ENCODE results near the gene HMGA1.

The HMGA1 gene, protein sequence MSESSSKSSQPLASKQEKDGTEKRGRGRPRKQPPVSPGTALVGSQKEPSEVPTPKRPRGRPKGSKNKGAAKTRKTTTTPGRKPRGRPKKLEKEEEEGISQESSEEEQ

DNA sequence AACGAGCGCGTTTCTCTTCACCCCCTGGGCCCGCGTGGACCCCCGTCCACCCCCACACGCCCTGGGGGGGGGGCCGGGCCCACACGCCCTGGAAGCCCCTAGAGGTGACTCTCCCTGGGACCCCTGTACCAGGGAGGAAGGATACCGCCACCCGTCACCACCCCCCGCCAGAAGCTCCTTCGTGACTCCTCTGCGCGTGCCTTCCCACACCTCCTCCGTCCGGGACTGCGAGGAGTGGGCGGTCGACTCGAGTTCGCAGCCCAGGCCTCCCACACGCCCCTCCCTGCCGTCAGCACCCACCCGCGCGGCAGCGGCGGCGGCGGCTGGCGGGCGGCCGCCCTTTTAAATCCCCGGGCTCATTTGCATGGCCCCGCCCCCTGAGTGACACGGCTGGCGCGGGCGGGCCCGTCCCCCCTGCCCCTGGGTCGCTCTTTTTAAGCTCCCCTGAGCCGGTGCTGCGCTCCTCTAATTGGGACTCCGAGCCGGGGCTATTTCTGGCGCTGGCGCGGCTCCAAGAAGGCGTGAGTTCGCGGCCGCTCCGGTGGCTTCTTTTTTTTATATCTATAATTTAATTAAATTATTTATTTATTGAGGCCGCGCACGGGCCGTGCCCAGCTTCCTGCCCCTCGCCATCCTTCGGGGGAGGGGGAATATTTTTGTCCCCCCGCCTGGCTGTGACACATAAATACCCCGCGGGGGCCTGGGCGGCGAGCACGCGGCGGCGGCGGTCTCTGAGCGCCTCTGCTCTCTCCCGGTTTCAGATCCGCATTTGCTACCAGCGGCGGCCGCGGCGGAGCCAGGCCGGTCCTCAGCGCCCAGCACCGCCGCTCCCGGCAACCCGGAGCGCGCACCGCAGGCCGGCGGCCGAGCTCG lies at the start of gene HMGA1:
TSS of gene HMGA1 (plus strand) at position 431 of the 873 bp plus-strand sequence. CDS start 3,908 bp downstream, outside the sequence.
- peak; percentile 84 to 88 for DNase-seq (ENCODE audit: low read depth in 2 of 2)

DNA sequence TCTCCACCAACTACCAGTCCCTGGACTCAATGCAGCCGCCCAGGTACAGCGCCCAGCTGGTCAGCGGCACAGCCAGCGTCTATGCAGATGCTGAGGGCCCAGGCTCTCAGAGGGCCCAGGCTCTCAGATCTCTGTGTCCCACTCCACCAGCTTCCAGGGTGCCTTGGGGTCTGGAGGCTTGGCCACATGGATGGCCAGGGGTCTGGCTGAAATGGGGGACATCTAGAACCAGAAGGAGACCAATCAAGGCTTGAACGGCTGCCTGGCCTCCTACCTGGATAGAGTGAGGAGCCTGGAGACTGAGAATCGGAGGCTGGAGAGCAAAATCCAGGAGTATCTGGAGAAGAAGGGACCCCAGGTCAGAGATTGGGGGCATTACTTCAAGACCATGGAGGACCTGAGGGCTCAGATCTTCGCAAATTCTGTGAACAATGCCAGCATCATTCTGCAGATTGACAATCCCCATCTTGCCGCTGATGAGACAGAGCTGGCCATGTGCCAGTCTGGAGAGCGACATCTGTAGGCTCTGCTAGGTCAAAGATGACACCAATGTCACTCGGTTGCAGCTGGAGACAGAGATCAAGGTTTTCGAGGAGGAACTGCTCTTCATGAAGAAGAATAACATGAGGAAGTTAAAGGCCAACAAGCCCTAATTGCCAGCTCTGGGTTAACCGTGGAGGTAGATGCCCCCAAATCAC lies 46.7 kb upstream of the HMGA1 start:
- DNase-seq (ENCODE audit: low read depth in 2 of 2), result no peak

DNA sequence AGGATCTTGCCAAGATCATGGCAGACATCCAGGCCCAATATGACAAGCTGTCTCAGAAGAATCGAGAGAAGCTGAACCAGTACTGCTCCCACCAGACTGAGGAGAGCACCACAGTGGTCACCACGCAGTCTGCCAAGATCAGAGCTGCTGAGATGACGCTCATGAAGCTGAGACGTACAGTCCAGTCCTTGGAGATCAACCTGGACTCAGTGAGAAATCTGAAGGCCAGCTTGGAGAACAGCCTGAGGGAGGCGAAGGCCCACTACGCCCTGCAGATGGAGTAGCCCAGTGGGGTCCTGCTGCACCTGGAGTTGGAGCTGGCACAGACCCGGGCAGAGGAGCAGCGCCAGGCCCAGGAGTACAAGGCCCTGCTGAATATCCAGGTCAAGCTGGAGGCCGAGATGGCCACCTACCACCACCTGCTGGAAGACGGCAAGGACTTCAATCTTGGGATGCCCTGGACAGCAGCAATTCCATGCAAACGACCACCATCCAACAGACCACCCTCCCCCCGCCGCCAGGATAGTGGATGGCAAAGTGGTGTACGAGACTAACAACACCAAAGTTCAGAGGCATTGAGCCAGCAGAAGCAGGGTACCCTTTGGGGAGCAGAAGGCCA lies 46.1 kb upstream of the HMGA1 start:
- DNase-seq (ENCODE audit: low read depth in 2 of 2), result no peak

DNA sequence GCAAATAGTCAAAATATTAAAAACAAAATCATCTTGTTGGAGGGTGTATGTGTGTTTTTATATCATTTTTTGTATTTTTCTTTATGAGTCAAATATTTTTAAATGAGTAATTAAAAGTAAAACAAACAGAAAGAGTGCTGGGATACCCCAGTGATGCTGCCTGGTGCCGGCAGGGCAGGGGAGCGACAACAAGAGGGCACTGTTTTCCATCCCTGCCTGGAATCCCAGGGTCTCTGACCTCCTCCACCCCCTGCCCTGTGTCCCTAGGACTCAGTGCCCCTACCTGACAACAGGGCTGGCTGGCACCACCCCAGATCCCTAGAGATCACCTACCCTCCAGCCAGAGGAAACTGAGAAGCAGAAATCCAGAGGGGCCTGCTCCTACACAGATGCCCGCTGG lies 41.9 kb upstream of the HMGA1 start:
- DNase-seq (ENCODE audit: low read depth in 2 of 2), result no peak

DNA sequence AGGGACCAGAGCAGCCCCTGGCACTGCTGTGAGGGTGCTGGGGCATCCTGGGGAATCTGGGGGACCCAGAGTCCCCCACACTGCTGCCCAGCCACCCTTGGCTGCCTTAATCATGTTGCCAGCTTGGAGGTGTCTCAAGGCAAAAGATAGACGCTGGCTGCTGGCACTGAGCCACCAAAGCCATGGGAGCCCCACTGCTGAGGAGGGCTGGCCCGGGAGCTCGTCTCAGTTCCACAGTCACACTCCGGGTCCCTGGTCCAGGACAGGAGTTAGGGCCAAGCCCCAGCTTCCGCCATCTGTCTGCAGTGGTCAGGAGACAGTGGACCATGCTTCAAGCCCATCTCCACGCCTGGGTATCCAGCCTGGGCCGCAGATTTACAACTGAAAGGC lies 41.0 kb upstream of the HMGA1 start:
- no peak for DNase-seq (ENCODE audit: low read depth in 2 of 2)

DNA sequence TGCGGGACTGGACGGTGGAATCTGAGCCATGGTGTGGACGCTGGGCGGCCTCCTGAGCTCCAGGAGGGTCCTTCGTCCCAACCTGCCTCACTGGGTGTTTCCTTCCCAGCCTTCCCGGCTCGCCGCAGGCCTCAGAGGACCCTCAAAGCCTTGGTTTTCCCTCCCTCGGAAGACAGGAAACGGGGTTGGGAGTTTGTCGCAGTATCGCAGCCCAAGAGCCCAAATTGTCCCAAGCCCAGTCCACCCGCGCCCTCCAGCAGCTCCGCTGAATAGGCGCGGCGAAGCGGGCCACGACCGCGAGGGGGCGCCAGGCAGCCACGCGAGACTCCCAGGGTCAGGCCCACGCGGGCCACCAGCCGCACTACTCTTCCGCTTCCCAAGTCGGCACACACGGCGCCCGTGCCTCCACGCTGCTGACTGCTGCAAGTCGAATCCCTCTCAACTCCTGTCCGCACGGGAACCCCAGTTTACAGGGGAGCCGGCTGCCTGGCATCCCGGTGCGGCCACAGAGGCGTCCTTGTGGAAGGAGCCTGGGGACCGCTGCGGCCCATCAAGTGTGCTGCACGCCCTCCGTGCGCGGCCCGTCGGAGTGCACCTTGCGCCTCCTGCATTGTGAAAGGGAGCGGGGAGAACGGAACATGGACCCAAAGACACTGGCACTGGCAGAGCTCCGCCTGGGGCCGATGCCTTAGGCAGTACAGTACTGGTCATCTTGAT lies 40.4 kb upstream of the HMGA1 start:
- DNase-seq (ENCODE audit: low read depth in 2 of 2), result peak; percentile 79 to 83

DNA sequence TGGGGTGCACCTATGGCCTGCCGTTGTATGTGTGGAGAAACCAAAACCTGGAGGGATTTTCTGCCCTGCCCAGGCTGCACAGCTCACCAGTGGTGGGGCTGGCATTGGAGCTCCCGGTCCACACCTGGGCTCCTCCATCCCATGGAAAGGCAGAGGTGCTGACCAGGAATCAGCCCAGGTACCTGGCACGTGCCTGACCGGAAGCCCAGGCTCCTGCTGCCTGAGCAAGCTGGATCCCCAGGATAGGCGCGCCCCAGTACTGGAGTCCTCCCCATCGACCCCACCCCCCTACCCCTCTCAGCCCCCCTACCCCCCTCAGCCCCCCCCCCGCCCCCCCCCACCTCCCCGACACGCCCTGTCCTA lies 39.9 kb upstream of the HMGA1 start:
- DNase-seq (ENCODE audit: low read depth in 2 of 2), result no peak

DNA sequence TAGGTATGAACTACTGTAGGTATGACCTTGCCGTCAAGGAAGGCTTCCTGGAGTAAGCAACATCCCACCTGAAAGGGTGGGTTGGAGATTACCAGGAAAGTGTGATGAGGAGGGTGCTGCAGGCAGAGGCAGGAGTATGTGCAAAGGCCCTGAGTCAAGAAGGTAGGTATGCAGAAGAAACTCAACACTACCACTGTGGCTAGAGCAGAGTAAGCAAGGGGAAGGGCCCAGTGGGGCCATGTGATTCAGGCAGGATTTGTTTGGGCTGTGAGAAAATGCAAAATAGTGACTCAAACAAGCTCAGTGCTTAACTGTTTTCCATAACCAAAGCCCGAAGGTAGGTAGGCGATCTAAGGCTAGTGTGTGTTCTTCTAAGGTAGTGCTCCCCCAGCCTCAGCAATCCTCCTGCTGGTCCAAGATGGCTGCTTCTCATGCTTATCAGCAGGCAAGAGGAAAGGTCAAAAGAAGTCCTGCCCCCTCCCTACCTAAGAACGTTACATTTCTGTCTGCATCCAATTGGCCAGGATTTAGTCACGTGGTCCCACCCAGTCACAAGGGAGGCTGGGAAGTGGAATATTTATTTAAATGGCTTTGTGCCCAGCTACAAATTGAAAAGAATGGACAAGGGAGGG lies 36.2 kb upstream of the HMGA1 start:
- no peak for DNase-seq (ENCODE audit: low read depth in 2 of 2)

DNA sequence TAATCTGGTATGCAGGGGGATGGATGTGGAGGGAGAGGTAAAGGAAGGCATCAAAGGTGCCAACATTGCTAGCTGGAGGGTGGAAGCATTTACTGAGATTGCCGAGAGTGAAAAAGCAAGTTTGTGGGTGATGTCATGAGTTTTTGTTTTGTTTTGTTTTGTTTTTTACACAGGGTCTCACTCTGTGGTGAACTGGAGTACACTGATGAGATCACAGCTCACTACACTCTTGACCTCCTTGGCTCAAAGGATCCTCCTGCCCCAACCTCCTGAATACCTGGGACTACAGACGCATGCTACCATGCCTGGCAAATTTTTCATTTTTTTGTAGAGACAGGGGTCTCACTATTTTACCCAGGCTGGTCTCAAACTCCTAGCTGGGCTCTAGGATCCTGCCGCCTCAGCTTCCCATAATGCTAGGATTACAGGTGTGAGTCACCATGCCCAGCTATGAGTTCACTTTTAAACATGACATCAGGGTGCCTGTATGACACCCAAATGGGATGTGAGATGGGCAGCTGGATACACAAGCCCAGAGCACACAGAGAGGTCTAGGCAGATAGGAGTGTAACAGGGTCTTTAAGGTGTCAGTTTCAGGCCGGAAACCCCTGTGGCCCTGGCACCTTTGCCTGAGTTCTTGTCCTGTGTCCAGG lies 35.1 kb upstream of the HMGA1 start:
- DNase-seq (ENCODE audit: low read depth in 2 of 2), result no peak

DNA sequence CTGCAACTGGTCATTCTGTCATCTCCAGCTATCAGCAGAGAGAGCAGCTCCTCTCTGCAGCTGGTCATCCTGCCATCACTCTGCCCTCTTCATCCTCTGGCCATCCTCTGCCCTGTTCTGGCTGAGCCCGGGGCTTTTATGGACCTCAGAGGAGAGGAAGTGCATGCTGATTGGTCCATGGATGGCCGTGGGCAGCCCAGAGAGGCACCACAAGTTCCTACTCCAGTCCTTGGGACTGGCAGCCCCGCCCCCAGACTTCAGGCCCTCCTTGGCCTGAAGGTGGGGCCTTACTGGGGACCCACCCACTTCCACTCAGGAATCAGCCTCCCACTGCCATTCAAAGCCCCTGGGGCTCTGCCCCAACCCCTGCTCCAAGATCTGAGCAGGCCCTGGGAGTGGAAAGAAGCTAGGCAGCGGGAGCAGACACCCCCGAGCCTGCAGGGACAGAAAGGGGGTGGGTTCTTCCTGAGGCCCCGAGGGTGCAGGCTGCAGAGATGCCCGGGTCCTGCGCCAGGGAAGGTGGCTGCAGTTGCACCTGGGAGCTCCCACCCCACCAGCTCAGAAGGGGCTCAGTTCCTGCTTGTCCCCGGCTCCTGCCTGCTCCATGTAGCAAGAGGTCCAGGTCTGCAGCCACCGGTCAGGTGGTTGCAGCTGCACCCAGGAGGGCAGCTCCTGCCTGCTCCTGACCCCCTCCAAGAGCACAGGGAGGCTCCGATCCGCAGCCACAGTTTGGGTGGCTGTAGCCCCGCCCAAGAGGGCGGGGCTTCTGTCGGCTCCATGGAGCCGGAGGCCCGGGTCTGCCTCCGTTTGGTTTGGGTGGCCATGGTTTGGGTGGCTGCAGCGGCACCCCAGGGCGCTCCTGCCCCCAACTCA lies 34.1 kb upstream of the HMGA1 start:
- DNase-seq (ENCODE audit: low read depth in 2 of 2), result no peak

DNA sequence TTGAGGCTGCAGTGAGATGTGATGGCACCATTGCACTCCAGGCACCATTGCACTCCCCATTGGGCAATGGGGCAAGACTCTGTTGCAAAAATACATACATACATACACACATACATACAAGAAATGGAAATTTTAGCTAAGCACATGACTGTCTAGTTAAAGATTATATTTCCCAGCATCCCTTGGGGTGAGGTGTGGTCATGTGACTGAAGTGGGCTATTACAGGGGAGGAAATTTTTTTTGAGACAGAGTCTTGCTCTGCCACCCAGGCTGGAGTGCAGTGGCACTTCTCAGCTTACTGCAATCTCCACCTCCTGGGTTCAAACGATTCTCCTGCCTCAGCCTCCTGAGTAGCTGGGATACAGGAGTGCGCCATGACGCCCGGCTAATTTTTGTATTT lies 32.0 kb upstream of the HMGA1 start:
- no peak for DNase-seq (ENCODE audit: low read depth in 2 of 2)

DNA sequence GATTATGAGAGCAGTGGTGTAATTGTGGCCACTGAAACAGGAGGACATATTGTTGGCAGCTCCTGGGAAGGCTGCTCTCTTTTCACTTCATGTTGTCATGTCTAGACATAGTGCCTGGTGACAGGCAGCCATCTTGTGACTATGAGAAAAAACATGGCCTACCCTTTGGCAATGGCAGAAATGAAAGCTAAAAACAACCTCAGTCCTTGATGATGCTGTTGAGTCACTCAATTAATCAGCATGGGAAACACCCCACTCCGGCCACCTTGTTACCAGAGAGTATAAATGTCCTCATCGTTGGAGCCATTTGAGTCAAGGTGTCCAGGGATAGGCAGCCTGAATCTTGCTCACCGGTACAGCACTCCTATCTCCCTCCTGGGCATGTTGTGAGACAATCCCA lies 31.2 kb upstream of the HMGA1 start:
- no peak for DNase-seq (ENCODE audit: low read depth in 2 of 2)

DNA sequence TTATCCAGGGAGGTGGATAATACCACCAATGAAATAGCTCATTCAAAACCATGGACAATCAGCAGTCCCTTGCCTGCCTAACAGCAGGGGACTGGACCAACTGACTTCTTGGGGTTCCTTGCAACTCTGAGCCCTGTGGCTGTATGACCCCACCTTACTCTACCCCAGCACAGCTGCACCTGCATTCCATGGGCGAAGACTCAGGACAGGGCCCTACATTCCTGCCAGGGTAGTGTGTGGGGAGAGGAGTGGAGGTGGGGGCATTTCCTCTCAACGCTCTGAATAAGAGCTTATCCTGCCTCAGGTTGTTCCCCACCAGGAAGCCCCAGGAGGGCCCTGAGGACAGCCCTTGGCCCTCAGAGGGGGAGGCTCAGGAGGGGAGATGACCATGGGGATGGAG lies 30.8 kb upstream of the HMGA1 start:
- DNase-seq (ENCODE audit: low read depth in 2 of 2), result no peak

DNA sequence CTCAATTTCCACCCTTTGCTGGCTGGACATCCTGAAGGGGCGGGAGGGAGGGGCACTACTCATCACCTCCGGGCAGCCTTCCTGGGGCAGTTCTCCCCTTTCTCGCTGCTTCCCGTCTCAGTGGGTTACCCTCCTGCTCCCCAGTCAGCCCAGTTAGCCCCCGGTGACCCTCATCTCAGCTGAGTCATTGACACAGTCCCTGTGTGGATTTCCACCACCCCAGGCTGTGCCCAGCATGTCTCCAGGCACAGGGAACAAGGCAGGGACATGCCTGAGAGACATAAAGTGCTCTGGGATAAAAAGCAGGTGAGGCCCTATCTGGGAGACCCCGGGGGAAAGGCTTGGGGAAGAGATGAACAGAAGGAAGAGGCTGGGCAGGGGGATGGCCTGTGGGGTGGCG lies 29.9 kb upstream of the HMGA1 start:
- no peak for DNase-seq (ENCODE audit: low read depth in 2 of 2)

DNA sequence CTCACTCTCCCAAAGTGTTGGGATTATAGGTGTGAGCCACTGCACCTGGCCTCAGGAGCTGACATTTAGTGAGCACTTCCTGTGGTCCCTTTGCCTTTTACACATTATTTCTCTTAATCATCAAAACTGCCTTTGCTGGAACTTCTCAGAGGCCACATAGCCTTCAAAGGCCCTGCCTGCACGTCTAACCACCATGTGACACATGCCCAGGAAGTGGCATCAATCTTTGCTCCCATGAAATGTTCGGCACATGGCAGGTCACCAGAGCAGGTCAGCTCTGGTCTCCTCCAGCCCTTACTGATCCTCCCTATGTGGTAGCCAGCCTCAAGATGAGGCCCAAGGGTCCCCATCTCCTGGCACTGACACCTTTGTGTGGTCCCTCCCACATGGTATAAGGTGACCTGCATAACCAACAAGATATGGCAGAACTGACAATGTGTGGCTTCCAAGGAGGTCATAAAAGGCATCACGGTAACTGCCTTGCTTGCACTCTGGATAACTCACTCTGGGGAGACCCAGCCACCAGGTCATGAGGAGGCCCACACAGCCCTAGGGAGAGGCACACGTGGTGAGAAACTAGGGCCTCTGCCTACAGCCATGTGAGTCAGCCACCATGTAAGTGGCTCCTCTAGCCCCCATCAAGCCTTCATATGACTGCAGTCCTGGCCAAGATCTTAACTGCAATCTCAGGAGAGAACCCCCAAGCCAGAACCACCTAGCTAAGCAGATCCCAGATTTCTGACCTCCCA lies 28.8 kb upstream of the HMGA1 start:
- no peak for DNase-seq (ENCODE audit: low read depth in 2 of 2)

DNA sequence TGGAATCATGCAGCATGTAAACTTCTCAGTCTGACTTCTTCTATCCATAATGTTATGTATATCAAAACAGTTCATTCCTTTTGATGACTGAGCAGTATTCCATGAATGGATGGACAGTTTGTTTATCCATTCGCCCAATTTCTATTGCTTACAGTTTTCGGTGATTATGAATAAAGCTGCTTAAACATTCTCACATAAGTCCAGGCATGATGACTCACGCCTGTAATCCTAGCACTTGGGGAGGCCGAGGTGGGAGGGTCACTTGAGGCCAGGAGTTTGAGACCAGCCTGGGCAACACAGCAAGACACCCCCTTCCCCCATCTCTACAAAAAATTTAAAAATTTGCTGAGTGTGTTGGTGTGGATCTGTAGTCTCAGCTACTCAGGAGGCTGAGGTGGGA lies 22.9 kb upstream of the HMGA1 start:
- DNase-seq (ENCODE audit: low read depth in 2 of 2), result no peak

DNA sequence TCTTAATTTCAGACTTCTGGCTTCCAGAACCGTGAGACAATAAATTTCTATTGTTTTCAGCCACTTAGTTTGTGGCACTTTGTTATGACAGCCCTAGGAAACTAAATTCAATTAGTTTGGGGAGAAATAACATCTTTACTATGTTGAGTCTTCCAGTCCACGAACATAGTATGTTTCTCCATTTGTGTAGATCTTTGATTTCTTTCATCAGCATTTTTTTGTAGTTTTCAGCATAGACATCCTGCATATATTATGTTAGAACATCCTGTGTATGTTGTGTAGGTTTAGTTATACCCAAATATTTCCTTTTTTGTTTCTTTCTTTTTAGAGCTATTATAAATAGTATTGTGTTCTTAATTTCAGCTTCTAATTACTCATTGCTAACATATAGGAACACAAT lies 18.0 kb upstream of the HMGA1 start:
- no peak for DNase-seq (ENCODE audit: low read depth in 2 of 2)

DNA sequence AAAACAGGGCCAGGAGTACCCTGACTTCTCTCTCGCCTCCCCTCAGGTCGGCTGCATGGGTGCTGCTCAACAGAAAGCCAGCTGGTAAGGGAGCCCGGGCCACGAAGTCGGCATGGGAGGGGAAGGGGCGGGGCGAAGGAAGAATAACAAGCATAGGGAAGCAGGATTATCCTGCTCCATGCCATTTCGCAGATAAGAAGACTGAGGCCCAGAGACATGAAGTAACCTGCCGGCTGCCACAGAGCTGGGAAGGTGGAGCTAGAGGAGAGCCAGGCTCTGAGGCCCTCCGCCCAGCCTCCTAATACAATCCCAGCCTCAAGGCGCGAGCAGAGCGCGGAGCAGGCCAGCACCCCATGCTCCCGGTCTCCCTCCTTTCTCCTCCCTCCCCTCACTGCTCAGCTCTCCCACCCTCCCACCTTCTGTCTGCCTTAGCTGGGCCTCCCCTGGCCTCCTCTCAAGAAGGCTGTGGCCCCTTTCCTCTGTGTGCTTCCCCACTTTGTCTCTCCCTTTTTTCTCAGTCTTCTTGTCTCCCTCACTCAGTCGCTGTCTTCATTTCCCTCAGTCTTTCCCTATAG lies 13.2 kb upstream of the HMGA1 start:
- no peak for DNase-seq (ENCODE audit: low read depth in 2 of 2)
